GM18907 (cell line): ENCODE measurements around the gene IL3RA.
"Not testable (repeated sequence)": the region's sequence is repeated elsewhere in the genome, so short reads cannot be mapped to it uniquely, and the experiment has no call there.

Experiments
- ATAC-seq: cut with Tn5 transposase; IDR thresholded peaks from one replicate; pipeline ENCODE4 v1.9.1; 2021; ENCODE audit warnings: mild to moderate bottlenecking, moderate library complexity; ENCODE audit not compliant: unreplicated experiment

The IL3RA gene

GRCh38 chrX:1397001-1397400, 60.4 kb downstream of the IL3RA start:
- no peak for ATAC-seq

DNA sequence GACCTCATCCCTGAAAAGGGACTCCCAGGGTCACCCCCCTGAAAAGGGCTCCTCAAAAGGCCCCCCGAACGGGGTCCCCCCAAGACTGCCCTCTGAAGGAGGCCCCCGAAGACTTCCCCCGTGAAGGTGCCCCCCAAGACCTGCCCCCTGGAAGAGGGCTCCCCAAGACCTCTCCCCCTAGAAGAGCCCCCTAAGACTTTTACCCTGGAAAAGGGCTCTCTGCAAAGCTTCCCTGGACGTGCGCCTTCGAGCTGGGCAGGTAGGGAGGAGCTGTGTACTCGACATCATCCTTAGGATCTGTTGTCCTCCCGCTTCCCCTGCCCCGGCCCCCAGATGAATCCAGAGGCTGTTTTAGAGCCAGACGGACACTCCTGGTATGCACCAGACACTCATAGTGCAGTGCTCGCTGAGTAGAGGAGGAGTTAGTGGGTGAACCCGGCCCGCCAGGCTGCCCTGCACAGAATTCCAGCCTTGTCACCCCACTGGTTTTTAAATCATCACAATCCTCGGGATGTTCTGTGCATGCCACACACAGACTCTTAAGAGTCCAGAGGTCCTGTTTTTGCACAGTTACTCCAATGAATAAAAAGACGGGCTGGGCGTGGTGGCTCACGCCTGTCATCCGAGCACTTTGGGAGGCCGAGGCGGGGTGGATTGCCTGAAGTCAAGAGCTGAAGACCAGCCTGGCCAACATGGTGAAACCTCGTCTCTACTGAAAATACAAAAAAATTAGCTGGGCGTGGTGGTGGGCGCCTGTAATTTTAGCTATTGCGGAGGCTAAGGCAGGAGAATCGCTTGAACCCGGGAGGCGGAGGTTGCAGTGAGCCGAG, 61.1 kb downstream of the IL3RA start:
- ATAC-seq: no peak

- no peak for ATAC-seq
These were observed 62.1 kb downstream of the IL3RA start for GRCh38 chrX:1398431-1399340.

- no peak for ATAC-seq
These were observed 63.5 kb downstream of the IL3RA start for GRCh38 chrX:1400049-1400448.

- no peak for ATAC-seq
These were observed 64.3 kb downstream of the IL3RA start for GRCh38 chrX:1400742-1401471.

DNA sequence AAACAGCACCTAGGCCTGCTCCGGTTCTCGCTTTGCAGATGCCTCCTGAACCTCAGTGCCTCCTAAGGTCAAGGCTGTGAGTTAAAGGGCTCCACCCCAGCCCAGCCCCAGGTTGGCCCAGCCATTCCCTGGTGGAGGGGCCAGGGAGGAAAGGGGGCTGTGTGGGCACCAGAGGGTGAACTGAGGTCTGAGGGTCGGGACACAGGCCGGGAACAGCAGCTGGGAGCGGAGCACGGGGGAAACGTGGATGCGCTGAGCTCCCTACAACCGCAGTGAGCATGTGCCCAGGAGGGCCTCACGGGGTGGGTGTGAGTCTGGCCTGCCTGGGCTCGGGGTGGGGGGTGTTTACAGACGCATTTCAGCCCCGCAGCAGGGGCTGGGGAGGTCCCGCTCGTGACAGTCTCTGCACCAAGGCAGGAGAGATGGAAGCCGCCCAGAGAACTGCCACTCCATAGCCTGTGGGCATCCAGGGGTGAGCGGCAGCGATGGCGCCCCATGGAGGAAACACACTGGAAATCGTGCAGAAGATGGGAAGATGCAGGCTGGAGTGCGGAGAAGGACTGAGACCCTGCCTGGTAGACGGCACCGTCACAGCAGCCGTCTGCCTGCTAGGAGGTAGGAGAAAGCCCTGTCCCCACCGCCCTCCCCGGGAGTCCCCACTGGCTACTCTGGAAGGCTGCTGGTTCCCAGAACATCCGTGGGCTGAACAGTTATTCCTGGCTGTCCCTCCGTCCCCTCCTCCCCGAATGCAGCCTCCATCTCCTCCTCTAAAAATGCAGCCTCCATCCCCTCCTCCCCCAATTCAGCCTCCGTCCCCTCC, 65.2 kb downstream of the IL3RA start:
- ATAC-seq: no peak

- no peak for ATAC-seq
These were observed 66.6 kb downstream of the IL3RA start for GRCh38 chrX:1403228-1403627.

DNA sequence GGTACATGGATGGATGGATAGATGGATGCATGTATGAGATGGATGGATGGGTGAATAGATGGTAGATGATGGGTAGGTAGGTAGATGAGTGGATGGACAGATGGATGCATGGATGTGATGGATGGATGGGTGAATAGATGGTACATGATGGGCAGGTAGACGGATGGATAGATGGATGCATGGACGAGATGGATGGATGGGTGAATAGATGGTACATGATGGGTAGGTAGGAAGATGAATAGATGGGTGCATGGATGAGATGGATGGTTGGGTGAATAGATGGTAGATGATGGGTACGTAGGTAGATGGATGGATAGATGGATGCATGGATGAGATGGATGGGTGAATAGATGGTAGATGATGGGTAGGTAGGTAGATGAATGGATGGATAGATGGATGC, 67.3 kb downstream of the IL3RA start:
- ATAC-seq: not testable (repeated sequence)

GRCh38 chrX:1405769-1406168, 69.2 kb downstream of the IL3RA start:
- ATAC-seq: not testable (repeated sequence)

DNA sequence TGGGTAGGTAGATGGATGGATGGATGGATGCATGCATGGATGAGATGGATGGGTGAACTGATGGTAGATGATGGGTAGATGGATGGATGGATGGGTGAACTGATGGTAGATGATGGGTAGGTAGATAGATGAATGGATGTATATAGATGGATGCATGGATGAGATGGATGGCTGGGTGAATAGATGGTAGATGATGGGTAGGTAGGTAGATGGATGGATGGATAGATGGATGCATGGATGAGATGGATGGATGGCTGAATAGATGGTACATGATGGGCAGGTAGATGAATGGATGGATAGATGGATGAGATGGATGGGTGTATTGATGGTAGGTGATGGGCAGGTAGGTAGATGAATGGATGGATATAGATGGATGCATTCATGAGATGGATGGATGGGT, 70.5 kb downstream of the IL3RA start:
- no peak for ATAC-seq

GRCh38 chrX:1411326-1411725, 74.7 kb downstream of the IL3RA start:
- no peak for ATAC-seq

- ATAC-seq: no peak
These were observed 76.1 kb downstream of the IL3RA start for GRCh38 chrX:1412551-1413161.

DNA sequence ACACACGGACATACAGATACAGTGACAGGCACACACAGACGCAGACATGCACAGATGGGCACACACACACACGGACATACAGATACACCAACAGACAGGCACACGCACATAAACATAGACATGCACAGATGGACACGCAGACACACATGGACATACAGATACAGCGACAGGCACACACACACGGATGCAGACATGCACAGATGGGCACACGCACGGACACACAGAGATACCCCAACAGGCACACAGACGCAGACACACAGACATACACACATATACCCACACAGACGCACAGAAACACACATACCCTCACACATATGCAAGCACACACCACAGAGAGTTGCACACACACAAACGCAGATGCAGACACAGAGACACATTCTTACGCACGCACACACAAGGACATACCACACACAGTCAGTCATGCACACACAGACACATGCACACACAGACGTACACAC, 79.8 kb downstream of the IL3RA start:
- no peak for ATAC-seq

GRCh38 chrX:1416965-1417760, 80.6 kb downstream of the IL3RA start:
- no peak for ATAC-seq

DNA sequence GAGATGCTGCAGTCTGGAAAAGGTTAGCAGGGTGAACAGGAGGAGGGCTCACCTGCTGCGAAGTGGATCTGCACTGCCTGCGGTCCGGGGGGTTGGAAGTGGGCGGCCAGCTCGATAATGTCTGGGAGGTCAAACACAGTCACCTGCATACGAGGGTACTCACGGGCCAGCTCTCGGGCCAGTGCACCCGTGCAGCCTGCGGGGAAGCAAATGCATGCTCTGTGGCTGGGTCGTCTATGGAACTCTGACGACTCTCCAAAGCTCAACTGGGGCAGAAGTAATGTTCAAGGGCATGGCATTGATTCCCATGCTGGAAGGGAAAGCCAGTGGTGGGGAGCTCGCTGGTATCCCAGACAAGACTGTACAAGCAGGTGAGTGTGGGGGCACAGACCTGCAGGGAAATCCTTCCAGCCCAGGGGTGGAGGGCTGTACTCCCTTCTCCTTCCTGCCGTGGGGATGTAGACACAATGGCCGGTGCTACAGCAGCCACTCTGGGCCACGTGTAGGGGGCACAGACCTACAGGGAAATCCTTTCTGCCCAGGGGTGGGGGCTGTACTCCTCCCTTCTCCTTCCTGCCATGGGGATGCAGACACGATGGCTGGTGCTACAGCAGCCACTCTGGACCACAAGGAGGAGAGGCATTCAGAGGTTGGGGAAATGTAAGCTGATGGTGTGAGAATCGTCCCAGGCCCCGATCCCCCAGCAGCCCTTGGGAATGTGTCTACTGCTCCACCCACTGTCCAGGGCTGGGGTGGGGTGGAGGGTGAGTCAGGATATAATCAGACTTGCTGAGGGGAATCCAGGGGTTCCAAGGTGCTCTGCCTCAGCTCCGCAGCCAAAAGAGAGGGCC, 81.6 kb downstream of the IL3RA start:
- no peak for ATAC-seq

- no peak for ATAC-seq
These were observed 82.4 kb downstream of the IL3RA start for GRCh38 chrX:1418901-1419544.

DNA sequence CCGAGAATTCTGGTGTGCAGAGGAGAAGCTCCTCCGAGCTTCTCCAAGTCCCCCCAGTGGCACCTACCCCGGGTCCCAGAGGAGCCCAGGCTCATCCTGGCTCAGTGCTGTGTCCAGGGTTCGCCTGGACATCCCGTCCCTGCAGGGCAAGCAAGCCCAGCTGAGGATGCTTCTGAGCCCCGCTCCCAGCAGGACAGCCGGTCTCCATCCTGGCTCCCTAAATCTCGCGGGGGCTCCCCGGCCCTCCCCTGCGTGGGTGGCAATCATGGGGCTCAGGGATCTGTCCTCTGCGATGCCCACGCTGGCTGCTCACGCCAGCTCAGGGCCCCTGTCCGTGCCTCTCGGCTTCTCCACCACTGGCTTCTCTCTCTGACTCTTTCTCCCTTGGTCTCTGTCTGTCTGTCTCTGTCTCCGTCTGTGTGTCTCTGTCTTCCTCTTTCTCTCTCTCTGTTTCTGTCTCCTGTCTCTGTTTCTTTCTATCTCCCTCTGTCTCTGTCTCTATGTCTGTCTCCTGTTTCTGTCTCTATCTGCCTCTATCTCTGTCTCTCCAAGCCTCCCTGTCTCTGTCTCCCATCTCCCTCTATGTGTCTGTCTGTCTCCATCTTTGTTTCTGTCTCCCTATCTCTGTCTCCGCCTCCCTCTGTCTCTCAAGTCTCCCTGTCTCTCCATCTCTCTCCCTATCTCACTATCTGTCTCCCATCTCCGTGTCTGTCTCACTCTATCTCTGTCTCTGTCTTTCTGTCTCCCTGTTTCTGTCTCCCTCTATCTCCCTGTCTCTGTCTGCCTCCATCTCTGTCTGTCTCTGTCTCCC, 83.2 kb downstream of the IL3RA start:
- no peak for ATAC-seq
